NT2/D1 (cell line): ENCODE results near the gene KMT2C.

Source experiments
- DNase-seq: peaks from one replicate; pipeline ENCODE4 v3.0.0-alpha.2; 2011; ENCODE audit warnings: low read depth, low spot score
- H3K27me3 ChIP-seq: 2 replicates; pipeline ENCODE4 v1.6.0; 2011; ENCODE audit warnings: mild to moderate bottlenecking; ENCODE audit not compliant: insufficient read length, insufficient read depth
- H3K36me3 ChIP-seq: 2 replicates; pipeline ENCODE4 v1.6.1; 2011; ENCODE audit warnings: mild to moderate bottlenecking, low read length, mixed read lengths; ENCODE audit not compliant: insufficient read depth, insufficient read length
- H3K4me1 ChIP-seq: 2 replicates; pipeline ENCODE4 v1.5.1; 2011; ENCODE audit not compliant: insufficient read depth, insufficient read length
- H3K4me3 ChIP-seq: 2 replicates; pipeline ENCODE4 v1.5.1; 2011; ENCODE audit warnings: low read depth; ENCODE audit not compliant: insufficient read length
- H3K9ac ChIP-seq: 2 replicates; pipeline ENCODE4 v1.6.0; 2011; ENCODE audit warnings: low read depth; ENCODE audit not compliant: insufficient read length
- H3K9me3 ChIP-seq: 2 replicates; pipeline ENCODE4 v1.5.1; 2011; ENCODE audit warnings: mild to moderate bottlenecking, low read length; ENCODE audit not compliant: insufficient read depth
- SUZ12 ChIP-seq: IDR thresholded peaks from 2 replicates; pipeline ENCODE4 v1.6.1; 2011; ENCODE audit not compliant: insufficient read length, insufficient read depth; ENCODE audit errors: extremely low read depth
- YY1 ChIP-seq: IDR thresholded peaks from 2 replicates; pipeline ENCODE4 v1.6.1; 2011; ENCODE audit not compliant: insufficient read length, insufficient read depth
- ZNF274 ChIP-seq: IDR thresholded peaks from 2 replicates; pipeline ENCODE4 v1.6.1; 2011; ENCODE audit warnings: mild to moderate bottlenecking, low read depth, low read length

Gene KMT2C

GRCh38 chr7:152121432-152121831 lies 314.4 kb downstream of the KMT2C start:
- H3K9ac ChIP-seq = no peak overlapping the region
- no peak for TF ChIP-seq ZNF274
- TF ChIP-seq YY1 = no peak
- TF ChIP-seq SUZ12 = no peak
- H3K36me3 ChIP-seq = peaks cover 65% of the 10 kb centered on the region
- no peak overlapping the region for H3K4me3 ChIP-seq
- no peaks in the 10 kb centered on the region for H3K4me1 ChIP-seq
- no peak for DNase-seq
- no peaks in the 10 kb centered on the region for H3K27me3 ChIP-seq
- peaks cover 6% of the 10 kb centered on the region; the same call in 1 of the 2 replicates for H3K9me3 ChIP-seq

GRCh38 chr7:152120776-152121175 lies 315.0 kb downstream of the KMT2C start:
- no peak for DNase-seq
- no peaks in the 10 kb centered on the region for H3K4me1 ChIP-seq
- H3K9ac ChIP-seq = no peak overlapping the region
- TF ChIP-seq YY1 (no peak), ZNF274 (no peak), SUZ12 (no peak)
- no peaks in the 10 kb centered on the region for H3K27me3 ChIP-seq
- H3K4me3 ChIP-seq = no peak overlapping the region
- H3K36me3 ChIP-seq = peaks cover 69% of the 10 kb centered on the region
- H3K9me3 ChIP-seq = peaks cover 6% of the 10 kb centered on the region; the same call in 1 of the 2 replicates

- TF ChIP-seq YY1 (no peak), ZNF274 (no peak), SUZ12 (no peak)
- no peak overlapping the region for H3K9ac ChIP-seq
- H3K9me3 ChIP-seq = peaks cover 6% of the 10 kb centered on the region; the same call in 1 of the 2 replicates
- no peak for DNase-seq
- H3K4me3 ChIP-seq = no peak overlapping the region
- no peaks in the 10 kb centered on the region for H3K4me1 ChIP-seq
- peaks cover 71% of the 10 kb centered on the region for H3K36me3 ChIP-seq
- no peaks in the 10 kb centered on the region for H3K27me3 ChIP-seq
Observed at GRCh38 chr7:152120210-152120609, 315.6 kb downstream of the KMT2C start.

GRCh38 chr7:152117356-152117755 lies 318.4 kb downstream of the KMT2C start:
- Histone ChIP-seq H3K9me3 (no peaks in the 10 kb centered on the region), H3K36me3 (peaks cover 74% of the 10 kb centered on the region), H3K27me3 (no peaks in the 10 kb centered on the region), H3K4me1 (no peaks in the 10 kb centered on the region), H3K4me3 (no peak overlapping the region), H3K9ac (no peak overlapping the region)
- no peak for DNase-seq
- TF ChIP-seq SUZ12 = no peak
- no peak for TF ChIP-seq ZNF274
- TF ChIP-seq YY1 = no peak

GRCh38 chr7:152115021-152115718 lies 320.6 kb downstream of the KMT2C start:
- no peak for DNase-seq
- H3K9me3 ChIP-seq = no peaks in the 10 kb centered on the region
- peaks cover 60% of the 10 kb centered on the region for H3K36me3 ChIP-seq
- no peak overlapping the region for H3K4me3 ChIP-seq
- H3K9ac ChIP-seq = no peak overlapping the region
- no peaks in the 10 kb centered on the region for H3K27me3 ChIP-seq
- H3K4me1 ChIP-seq = no peaks in the 10 kb centered on the region
- TF ChIP-seq ZNF274 (no peak), SUZ12 (no peak), YY1 (no peak)

- H3K4me3 ChIP-seq = no peak overlapping the region
- peaks cover 42% of the 10 kb centered on the region for H3K36me3 ChIP-seq
- H3K27me3 ChIP-seq = no peaks in the 10 kb centered on the region
- H3K4me1 ChIP-seq = no peaks in the 10 kb centered on the region
- no peak for DNase-seq
- no peaks in the 10 kb centered on the region for H3K9me3 ChIP-seq
- H3K9ac ChIP-seq = no peak overlapping the region
- TF ChIP-seq YY1 (no peak), SUZ12 (no peak), ZNF274 (no peak)
Observed at GRCh38 chr7:152112829-152113228, 323.0 kb downstream of the KMT2C start.

- no peak for TF ChIP-seq YY1
- TF ChIP-seq SUZ12 = no peak
- TF ChIP-seq ZNF274 = no peak
- H3K9me3 ChIP-seq = no peaks in the 10 kb centered on the region
- no peaks in the 10 kb centered on the region for H3K4me1 ChIP-seq
- no peak for DNase-seq
- H3K4me3 ChIP-seq = no peak overlapping the region
- H3K9ac ChIP-seq = no peak overlapping the region
- no peaks in the 10 kb centered on the region for H3K27me3 ChIP-seq
- H3K36me3 ChIP-seq = peaks cover 31% of the 10 kb centered on the region
Observed at GRCh38 chr7:152108359-152108758, 327.4 kb downstream of the KMT2C start.

- H3K9ac ChIP-seq = no peak overlapping the region
- TF ChIP-seq YY1 = no peak
- TF ChIP-seq SUZ12 = no peak
- TF ChIP-seq ZNF274 = no peak
Observed at GRCh38 chr7:152107945-152108344, 327.9 kb downstream of the KMT2C start.

More at GRCh38 chr7:152107945-152108344, 327.9 kb downstream of the KMT2C start:
- no peaks in the 10 kb centered on the region for H3K27me3 ChIP-seq
- H3K4me3 ChIP-seq = no peak overlapping the region
- no peaks in the 10 kb centered on the region for H3K9me3 ChIP-seq
- H3K4me1 ChIP-seq = no peaks in the 10 kb centered on the region
- no peak for DNase-seq
- peaks cover 31% of the 10 kb centered on the region for H3K36me3 ChIP-seq
